HCT116 (cell line): Measurements from ENCODE around the gene H19.

Experiments
- EZH2phosphoT487 ChIP-seq: fragments of 200-600 bp; IDR thresholded peaks from 2 replicates; pipeline ENCODE4 v1.6.1; 2018; ENCODE audit warnings: antibody characterized with exemption, borderline replicate concordance
- POLR2AphosphoS5 ChIP-seq: IDR thresholded peaks from 2 replicates; pipeline ENCODE4 v1.6.1; 2011; ENCODE audit warnings: mild to moderate bottlenecking, low read depth, low read length, moderate library complexity
- RAD21 ChIP-seq: IDR thresholded peaks from 2 replicates; pipeline ENCODE4 v1.6.1; 2012; ENCODE audit warnings: low read depth, mild to moderate bottlenecking
- TF ChIP-seq, protein P1 (sequence below), 3 experiments: fragments of 200-600 bp in 1 of 3; sonication (generic) in 1 of 3; IDR thresholded peaks in 2 of 3; conservative IDR thresholded peaks in 1 of 3; 2 replicates each; pipeline ENCODE4 v1.5.1; 2012 to 2017; ENCODE audit warnings: low read depth in 2 of 3, low read length in 2 of 3, antibody characterized with exemption in 1 of 3, borderline replicate concordance in 1 of 3, control low read depth in 1 of 3, mild to moderate bottlenecking in 1 of 3, mixed read lengths in 1 of 3, mixed run types in 1 of 3, moderate library complexity in 1 of 3; ENCODE audit not compliant: insufficient read depth in 1 of 3
- TF ChIP-seq, protein P2 (sequence below): IDR thresholded peaks from 2 replicates; pipeline ENCODE4 v1.6.1; 2012; ENCODE audit warnings: low read depth

GRCh38 chr11:2035382-2035781, 37.7 kb upstream of the H19 start:
- TF ChIP-seq, protein P1, sequence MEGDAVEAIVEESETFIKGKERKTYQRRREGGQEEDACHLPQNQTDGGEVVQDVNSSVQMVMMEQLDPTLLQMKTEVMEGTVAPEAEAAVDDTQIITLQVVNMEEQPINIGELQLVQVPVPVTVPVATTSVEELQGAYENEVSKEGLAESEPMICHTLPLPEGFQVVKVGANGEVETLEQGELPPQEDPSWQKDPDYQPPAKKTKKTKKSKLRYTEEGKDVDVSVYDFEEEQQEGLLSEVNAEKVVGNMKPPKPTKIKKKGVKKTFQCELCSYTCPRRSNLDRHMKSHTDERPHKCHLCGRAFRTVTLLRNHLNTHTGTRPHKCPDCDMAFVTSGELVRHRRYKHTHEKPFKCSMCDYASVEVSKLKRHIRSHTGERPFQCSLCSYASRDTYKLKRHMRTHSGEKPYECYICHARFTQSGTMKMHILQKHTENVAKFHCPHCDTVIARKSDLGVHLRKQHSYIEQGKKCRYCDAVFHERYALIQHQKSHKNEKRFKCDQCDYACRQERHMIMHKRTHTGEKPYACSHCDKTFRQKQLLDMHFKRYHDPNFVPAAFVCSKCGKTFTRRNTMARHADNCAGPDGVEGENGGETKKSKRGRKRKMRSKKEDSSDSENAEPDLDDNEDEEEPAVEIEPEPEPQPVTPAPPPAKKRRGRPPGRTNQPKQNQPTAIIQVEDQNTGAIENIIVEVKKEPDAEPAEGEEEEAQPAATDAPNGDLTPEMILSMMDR (IDR thresholded peaks at IDR 0.05 in 2 of 3, conservative IDR thresholded peaks at IDR 0.05 in 1 of 3; ENCODE audit: borderline replicate concordance in 1 of 3, insufficient read depth in 1 of 3, low read depth in 2 of 3, low read length in 2 of 3), result no peak
- TF ChIP-seq, protein P2, sequence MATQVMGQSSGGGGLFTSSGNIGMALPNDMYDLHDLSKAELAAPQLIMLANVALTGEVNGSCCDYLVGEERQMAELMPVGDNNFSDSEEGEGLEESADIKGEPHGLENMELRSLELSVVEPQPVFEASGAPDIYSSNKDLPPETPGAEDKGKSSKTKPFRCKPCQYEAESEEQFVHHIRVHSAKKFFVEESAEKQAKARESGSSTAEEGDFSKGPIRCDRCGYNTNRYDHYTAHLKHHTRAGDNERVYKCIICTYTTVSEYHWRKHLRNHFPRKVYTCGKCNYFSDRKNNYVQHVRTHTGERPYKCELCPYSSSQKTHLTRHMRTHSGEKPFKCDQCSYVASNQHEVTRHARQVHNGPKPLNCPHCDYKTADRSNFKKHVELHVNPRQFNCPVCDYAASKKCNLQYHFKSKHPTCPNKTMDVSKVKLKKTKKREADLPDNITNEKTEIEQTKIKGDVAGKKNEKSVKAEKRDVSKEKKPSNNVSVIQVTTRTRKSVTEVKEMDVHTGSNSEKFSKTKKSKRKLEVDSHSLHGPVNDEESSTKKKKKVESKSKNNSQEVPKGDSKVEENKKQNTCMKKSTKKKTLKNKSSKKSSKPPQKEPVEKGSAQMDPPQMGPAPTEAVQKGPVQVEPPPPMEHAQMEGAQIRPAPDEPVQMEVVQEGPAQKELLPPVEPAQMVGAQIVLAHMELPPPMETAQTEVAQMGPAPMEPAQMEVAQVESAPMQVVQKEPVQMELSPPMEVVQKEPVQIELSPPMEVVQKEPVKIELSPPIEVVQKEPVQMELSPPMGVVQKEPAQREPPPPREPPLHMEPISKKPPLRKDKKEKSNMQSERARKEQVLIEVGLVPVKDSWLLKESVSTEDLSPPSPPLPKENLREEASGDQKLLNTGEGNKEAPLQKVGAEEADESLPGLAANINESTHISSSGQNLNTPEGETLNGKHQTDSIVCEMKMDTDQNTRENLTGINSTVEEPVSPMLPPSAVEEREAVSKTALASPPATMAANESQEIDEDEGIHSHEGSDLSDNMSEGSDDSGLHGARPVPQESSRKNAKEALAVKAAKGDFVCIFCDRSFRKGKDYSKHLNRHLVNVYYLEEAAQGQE, result no peak
- no peak for TF ChIP-seq POLR2AphosphoS5
- no peak for TF ChIP-seq RAD21
- no peak for TF ChIP-seq EZH2phosphoT487
